ENCODE results near the gene TBC1D17.

Gene TBC1D17

DNA sequence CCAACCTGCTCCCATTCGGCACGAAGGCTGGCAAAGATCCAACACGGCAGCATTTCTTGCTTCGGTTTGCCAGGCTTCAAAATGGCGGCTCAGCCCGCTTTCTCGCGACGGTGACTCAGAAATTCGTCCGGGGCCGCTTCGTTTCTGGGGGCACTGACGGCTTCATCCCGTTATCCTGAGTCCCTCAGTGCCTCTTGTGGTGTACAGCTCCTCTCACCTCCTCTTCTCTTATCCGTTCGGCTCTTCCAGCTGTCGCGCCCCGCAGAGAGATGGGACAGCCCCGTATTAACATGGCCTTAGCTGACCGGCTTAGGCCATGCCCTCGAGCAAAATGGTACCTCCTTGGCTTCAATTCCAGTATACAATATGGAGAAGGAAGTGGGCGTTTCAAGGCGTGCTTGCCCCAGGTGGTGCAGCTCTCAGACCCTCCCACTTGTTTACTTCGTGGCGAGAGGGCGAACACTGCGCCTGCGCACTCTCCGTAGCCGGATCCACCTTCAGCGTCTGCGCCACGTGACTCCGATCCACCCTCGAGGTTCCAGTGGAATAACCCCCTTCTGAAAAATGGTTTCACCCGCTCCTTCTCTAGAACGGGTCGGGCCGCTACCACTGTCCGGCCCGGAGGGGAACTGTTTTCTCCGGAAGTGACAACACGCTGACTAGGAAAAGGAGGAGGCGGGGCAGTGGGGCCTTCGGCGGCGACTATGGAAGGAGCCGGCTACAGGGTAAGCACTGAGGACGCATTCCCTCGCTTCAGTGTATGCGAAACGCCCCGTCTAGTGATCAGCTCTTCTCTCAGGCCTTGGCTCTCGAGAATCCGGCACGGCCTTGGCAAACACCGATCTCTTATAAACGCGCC, at the start of gene TBC1D17, which contains the start of gene AKT1S1:
Gene TBC1D17, plus strand, starts transcription at position 683 of the 859 bp plus-strand sequence. Its CDS starts 22 bp downstream, at position 705.
Gene AKT1S1, minus strand, starts transcription at position 336 of the 859 bp plus-strand sequence. CDS start 4,060 bp downstream, outside the sequence.
- peak; percentile 90 for DNase-seq (ENCODE audit: extremely low spot score, insufficient read length, low read depth)
- FAIRE-seq = peak; percentile 100

DNA sequence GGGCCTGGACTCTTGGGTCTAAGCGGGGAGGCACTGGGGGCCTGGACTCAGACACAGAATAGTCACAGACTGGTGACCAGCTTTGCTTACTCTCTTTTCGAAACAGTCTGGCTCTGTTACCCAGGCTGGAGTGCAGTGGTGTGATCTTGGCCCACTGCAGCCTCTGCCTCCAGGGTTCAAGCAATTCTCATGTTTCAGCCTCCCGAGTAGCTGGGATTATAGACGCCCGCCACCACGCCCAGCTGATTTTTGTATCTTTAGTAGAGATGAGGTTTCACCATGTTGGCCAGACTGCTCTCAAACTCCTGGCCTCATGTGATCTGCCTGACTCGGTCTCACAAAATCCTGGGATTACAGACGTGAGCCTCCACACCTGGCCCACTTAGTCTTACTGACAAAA, 48.3 kb upstream of the TBC1D17 start:
- FAIRE-seq = no peak
- DNase-seq (ENCODE audit: extremely low spot score, insufficient read length, low read depth) = no peak

DNA sequence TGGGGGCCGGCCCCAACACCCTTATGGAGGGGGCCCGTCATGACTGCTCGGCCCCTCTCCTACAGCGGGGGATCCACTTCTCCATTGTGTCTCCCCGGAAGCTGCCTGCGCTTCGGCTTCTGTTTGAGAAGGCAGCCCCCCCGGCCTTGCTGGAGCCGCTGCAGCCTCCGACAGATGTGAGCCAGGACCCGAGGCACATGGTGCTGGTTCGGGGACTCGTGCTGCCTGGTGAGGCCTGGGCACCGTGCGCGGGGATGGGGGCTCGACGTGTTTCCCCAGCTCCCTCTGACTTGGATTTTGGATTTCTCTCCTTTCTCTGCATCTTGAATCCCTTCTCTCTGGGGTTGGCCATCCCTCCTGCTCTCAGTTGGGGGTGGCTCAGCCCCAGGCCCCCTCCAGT, 47.8 kb upstream of the TBC1D17 start:
- DNase-seq (ENCODE audit: extremely low spot score, insufficient read length, low read depth) (no peak), FAIRE-seq (no peak)

GRCh38 chr19:49830766-49831165, 46.7 kb upstream of the TBC1D17 start:
- FAIRE-seq (no peak), DNase-seq (ENCODE audit: extremely low spot score, insufficient read length, low read depth) (no peak)

GRCh38 chr19:49831592-49831991, 45.9 kb upstream of the TBC1D17 start:
- DNase-seq (ENCODE audit: extremely low spot score, insufficient read length, low read depth) = no peak

DNA sequence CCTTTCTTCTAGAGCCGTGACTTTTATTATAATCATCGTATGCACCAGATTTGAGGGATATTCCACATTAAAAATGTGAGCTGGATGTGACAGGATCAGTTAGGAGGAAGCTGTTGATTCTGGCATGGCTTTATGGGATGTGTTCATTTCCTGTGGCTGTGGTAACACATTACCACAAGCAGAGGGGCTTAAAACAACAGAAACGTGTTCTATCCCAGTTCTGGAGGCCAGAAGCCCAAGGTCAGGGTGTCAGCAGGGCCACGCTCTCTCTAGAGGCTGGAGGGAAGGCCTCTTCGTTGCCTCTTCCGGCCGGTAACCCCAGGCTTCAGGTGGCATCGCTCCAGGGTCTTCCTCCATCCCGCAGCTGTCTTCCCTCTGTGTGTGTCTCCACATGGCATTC, 44.9 kb upstream of the TBC1D17 start:
- FAIRE-seq (no peak), DNase-seq (ENCODE audit: extremely low spot score, insufficient read length, low read depth) (no peak)

More at GRCh38 chr19:49831592-49831991, 45.9 kb upstream of the TBC1D17 start:
- no peak for FAIRE-seq

DNA sequence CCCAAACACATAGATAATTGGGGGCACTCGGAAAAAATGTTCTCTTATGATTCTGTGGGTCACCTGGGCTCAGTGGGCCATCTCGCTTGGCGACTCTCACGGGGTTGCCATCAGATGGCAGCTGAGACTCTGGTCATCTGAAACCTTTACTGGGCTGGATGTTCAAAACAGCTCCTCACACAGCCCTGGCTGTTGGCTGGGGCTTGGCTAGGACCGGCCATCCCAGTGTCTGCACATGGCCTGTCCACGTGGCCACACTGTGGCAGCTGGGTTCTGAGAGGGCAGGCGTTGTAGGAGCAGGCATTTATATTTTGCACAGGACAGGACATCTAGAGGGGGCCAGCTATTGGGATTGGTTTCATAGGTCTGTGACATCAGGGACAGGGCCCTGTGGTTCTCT, 43.9 kb upstream of the TBC1D17 start:
- DNase-seq (ENCODE audit: extremely low spot score, insufficient read length, low read depth) (no peak), FAIRE-seq (no peak)

- DNase-seq (ENCODE audit: extremely low spot score, insufficient read length, low read depth) (no peak), FAIRE-seq (no peak)
Observed at GRCh38 chr19:49835562-49835961, 41.9 kb upstream of the TBC1D17 start.

GRCh38 chr19:49836176-49837008, 41.1 kb upstream of the TBC1D17 start:
- FAIRE-seq (no peak), DNase-seq (ENCODE audit: extremely low spot score, insufficient read length, low read depth) (no peak)

- DNase-seq (ENCODE audit: extremely low spot score, insufficient read length, low read depth) (no peak), FAIRE-seq (no peak)
Observed at GRCh38 chr19:49837009-49837310, 40.5 kb upstream of the TBC1D17 start.

DNA sequence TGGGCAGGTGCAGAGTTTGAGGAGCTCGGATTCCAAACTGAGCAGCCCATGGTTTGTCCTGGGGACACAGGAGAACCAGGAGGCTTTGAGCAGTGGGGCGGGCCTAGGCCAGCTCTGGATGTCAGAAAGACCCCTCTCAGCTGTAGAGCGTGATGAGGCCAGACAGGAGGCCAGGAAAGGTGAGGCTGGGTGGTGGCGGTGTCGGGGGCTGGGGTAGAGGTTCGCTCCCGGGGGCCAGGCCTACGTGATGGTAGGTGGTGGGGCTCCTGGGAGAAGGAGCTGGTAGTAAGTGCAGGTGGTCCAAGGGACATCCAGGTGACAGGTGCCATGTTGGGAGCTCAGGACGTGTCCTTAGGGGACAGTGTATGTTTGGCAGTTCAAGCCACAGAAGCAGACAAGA, 40.1 kb upstream of the TBC1D17 start:
- no peak for DNase-seq (ENCODE audit: extremely low spot score, insufficient read length, low read depth)

DNA sequence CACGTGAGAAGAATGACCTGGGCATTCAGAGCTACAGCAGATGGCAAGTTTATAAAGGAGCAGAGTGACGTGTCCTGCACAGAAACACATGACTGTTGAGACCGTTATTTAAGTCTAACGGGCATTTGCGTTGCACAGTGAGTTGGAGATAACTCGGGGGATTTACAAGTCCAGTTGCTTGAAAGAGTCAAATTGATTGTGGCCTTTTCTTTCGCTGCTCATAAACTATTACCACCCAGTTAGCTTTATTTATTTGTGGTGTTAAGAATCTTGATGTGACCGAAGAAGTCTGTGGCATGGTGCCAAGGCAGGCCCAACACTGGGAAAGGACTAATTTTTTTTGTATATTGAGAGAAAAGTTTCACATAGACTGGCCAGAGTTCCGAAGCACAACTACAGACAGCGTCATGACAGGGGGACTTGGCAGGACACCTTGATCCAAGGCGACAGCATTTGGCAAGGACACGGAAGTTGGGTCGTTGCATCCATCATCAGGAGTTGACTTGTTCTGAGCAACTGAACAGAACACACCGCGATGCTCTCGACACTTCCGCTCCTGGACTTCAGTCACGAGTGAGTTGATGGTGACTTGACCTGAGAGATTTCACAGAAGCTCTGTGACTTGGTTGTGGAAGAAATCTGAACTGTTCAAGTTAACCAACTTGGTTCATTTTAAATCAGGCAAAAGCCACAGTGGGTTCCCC, 38.5 kb upstream of the TBC1D17 start:
- DNase-seq (ENCODE audit: extremely low spot score, insufficient read length, low read depth) (no peak), FAIRE-seq (no peak)

More for the DNA sequence above, 40.1 kb upstream of the TBC1D17 start:
- no peak for FAIRE-seq

GRCh38 chr19:49839713-49840112, 37.8 kb upstream of the TBC1D17 start:
- DNase-seq (ENCODE audit: extremely low spot score, insufficient read length, low read depth) (no peak), FAIRE-seq (no peak)

GRCh38 chr19:49840321-49840720, 37.2 kb upstream of the TBC1D17 start:
- FAIRE-seq = no peak
- DNase-seq (ENCODE audit: extremely low spot score, insufficient read length, low read depth) = no peak

GRCh38 chr19:49840736-49841249, 36.7 kb upstream of the TBC1D17 start:
- DNase-seq (ENCODE audit: extremely low spot score, insufficient read length, low read depth) (no peak), FAIRE-seq (no peak)

DNA sequence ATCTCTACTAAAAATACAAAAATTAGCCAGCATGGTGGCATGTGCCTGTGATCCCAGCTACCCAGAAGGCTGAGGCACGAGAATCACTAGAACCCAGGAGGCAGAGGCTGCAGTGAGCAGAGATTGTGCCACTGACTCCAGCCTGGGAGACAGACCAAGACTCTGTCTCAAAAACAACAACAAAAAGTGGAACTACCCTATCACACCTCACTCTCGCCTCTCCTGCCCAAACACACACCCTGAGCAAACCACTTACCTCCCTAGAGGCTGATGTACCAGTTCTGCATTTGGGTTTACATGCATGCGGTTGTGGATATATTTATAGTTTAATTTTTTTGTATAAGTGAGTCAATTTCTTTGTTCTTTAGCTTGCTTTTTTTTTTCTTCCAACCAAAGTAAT, 34.2 kb upstream of the TBC1D17 start:
- FAIRE-seq (no peak), DNase-seq (ENCODE audit: extremely low spot score, insufficient read length, low read depth) (no peak)

DNA sequence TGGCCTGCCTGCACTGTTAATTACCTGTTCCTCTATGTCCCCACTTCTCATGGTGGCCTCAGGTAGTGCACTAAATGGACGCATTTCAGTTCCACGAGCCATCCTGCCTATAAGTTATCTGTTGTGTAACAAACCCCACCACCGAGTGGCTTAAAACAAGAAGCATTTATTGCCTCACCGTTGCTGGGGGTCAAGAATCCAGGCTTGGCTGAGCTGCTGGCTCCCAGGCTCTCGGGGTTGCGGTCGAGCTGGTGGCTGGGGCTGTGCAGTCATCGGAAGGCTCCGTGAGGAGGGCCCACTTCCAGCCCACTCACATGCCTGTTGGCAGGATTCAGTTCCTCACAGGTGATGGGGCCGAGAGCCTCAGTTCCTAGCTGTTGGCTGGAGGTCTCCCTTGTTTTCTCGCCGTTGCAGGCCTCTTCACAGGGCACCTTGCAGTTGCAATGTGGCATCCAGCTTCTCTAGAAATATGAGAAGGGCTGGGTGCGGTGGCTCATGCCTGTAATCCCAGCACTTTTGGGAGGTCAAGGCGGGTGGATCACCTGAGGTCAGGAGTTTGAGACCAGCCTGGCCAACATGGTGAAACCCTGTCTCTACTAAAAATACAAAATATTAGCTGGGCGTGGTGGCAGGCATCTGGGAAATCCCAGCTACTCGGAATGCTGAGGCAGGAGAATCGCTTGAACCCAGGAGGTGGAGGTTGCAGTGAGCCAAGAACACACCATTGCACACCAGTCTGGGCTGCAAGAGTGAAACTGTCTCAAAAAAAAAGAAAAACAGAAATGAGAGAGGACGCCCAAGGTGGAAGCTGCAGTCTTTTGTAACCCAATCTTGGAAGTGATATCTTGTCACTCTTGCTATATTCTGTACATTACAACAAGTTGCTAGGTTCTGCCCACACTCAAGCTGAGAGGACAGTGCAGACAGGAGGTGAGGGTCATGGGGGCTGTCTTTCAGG, 33.1 kb upstream of the TBC1D17 start:
- no peak for DNase-seq (ENCODE audit: extremely low spot score, insufficient read length, low read depth)
- FAIRE-seq = no peak

DNA sequence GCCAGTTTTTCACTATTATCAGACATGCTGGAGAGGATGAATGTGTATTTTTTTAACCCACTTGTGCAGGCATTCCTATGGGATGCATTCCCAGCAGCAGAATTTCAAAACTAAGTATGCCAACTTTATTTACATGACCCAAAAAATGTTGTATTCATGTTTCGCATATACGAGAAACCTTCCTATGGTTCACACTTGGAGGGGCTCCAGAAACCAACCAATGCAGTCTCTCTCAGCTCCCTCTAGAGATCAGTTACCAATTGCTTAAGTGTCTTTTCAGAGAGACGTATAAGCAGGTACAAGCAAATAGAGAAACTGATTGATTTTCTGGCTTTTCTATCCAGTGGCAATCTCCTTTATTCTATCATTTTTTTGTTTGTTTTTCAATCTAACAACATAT, 32.1 kb upstream of the TBC1D17 start:
- FAIRE-seq = no peak
- no peak for DNase-seq (ENCODE audit: extremely low spot score, insufficient read length, low read depth)

DNA sequence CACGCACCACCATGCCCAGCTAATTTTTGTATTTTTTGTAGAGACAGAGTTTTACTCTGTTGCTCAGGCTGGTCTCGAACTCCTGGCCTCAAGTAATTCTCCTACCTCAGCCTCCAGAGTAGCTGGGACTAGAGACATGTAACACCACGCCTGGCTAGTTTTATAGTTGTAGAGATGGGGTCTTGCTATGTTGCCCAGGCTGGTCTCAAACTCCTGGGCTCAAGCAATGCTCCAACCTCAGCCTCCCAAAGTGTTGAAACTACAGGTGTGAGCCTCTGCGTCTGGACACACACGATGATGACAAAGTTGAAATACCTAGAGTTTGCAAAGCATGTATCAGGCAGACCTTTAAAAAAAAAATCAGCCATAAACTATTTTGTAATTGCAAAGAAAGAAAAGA, 31.1 kb upstream of the TBC1D17 start:
- DNase-seq (ENCODE audit: extremely low spot score, insufficient read length, low read depth) (no peak), FAIRE-seq (no peak)
